H9 (cell line): ENCODE data around the gene CNIH2. TPM values are rescaled to one million over a fixed set of nuclear protein-coding genes. Genes with fewer than 3 reads are reported as not detected.

Source experiments
- DNase-seq: peaks from one replicate; pipeline ENCODE4 v3.0.0-alpha.2; 2017
- H2AFZ ChIP-seq: one replicate; pipeline ENCODE4 v1.6.1; 2013; ENCODE audit warnings: mild to moderate bottlenecking, low read length, control low read depth, moderate library complexity
- H2AK5ac ChIP-seq: 2 replicates; pipeline ENCODE4 v1.6.1; 2013; ENCODE audit warnings: low read length, control low read depth, mixed read lengths; ENCODE audit not compliant: insufficient read length
- H2BK120ac ChIP-seq: one replicate; pipeline ENCODE4 v1.6.1; 2013; ENCODE audit warnings: low read depth, mild to moderate bottlenecking, low read length, control low read depth, inconsistent platforms; ENCODE audit not compliant: poor library complexity, severe bottlenecking
- H2BK12ac ChIP-seq: 2 replicates; pipeline ENCODE4 v1.6.1; 2013; ENCODE audit warnings: low read length, control low read depth, mixed read lengths, low read depth; ENCODE audit not compliant: insufficient read length
- H2BK15ac ChIP-seq: 2 replicates; pipeline ENCODE4 v1.6.1; 2013; ENCODE audit warnings: low read depth, low read length, control low read depth
- H2BK20ac ChIP-seq: one replicate; pipeline ENCODE4 v1.6.1; 2013; ENCODE audit warnings: low read depth, mild to moderate bottlenecking, low read length, control low read depth, inconsistent platforms; ENCODE audit not compliant: poor library complexity, severe bottlenecking
- H2BK5ac ChIP-seq: 2 replicates; pipeline ENCODE4 v1.6.1; 2013; ENCODE audit warnings: low read length, control low read depth, mixed read lengths; ENCODE audit not compliant: insufficient read length
- H3K14ac ChIP-seq: 2 replicates; pipeline ENCODE4 v1.6.1; 2013; ENCODE audit warnings: low read length, control low read depth; ENCODE audit not compliant: insufficient read depth
- H3K18ac ChIP-seq: 2 replicates; pipeline ENCODE4 v1.6.1; 2013; ENCODE audit warnings: low read depth, mild to moderate bottlenecking, mixed read lengths, low read length, control low read depth; ENCODE audit not compliant: insufficient read length
- H3K23ac ChIP-seq: 2 replicates; pipeline ENCODE4 v1.6.1; 2013; ENCODE audit warnings: low read length, control low read depth, mixed read lengths, low read depth; ENCODE audit not compliant: insufficient read length
- H3K23me2 ChIP-seq: 2 replicates; pipeline ENCODE4 v1.6.1; 2013; ENCODE audit warnings: low read depth, mild to moderate bottlenecking, mixed read lengths, low read length, control low read depth; ENCODE audit not compliant: insufficient read length, poor library complexity, severe bottlenecking
- H3K27ac ChIP-seq: 2 replicates; pipeline ENCODE4 v1.5.1; 2013; ENCODE audit warnings: low read length, control low read depth, mixed read lengths, low read depth; ENCODE audit not compliant: insufficient read length
- H3K27me3 ChIP-seq: 2 replicates; pipeline ENCODE4 v1.6.1; 2013; ENCODE audit warnings: low read length, control low read depth, inconsistent platforms; ENCODE audit not compliant: insufficient read depth
- H3K4ac ChIP-seq: 2 replicates; pipeline ENCODE4 v1.6.1; 2013; ENCODE audit warnings: low read depth, mild to moderate bottlenecking, control low read depth, inconsistent platforms, low read length, moderate library complexity
- H3K4me1 ChIP-seq: 2 replicates; pipeline ENCODE4 v1.6.1; 2013; ENCODE audit warnings: low read length, control low read depth, inconsistent platforms; ENCODE audit not compliant: insufficient read depth
- H3K4me2 ChIP-seq: 2 replicates; pipeline ENCODE4 v1.6.1; 2013; ENCODE audit warnings: low read length, control low read depth, mixed read lengths; ENCODE audit not compliant: insufficient read length, insufficient read depth
- H3K56ac ChIP-seq: 2 replicates; pipeline ENCODE4 v1.6.1; 2013; ENCODE audit warnings: low read depth, mild to moderate bottlenecking, mixed read lengths, low read length, control low read depth; ENCODE audit not compliant: insufficient read length
- H3K79me1 ChIP-seq: 2 replicates; pipeline ENCODE4 v1.6.1; 2013; ENCODE audit warnings: low read depth, mild to moderate bottlenecking, moderate library complexity, low read length, control low read depth, inconsistent platforms; ENCODE audit not compliant: insufficient read depth, poor library complexity, severe bottlenecking
- H3K79me2 ChIP-seq: 2 replicates; pipeline ENCODE4 v1.6.1; 2013; ENCODE audit warnings: low read length, control low read depth, inconsistent platforms; ENCODE audit not compliant: insufficient read depth
- H3K9ac ChIP-seq: 2 replicates; pipeline ENCODE4 v1.6.1; 2013; ENCODE audit warnings: low read length, control low read depth, mixed read lengths; ENCODE audit not compliant: insufficient read length; ENCODE audit errors: extremely low read depth
- H3K9me3 ChIP-seq: one replicate; pipeline ENCODE4 v1.6.1; 2013; ENCODE audit warnings: low read depth, low read length, inconsistent platforms; ENCODE audit not compliant: control insufficient read depth
- H3T11ph ChIP-seq: one replicate; pipeline ENCODE4 v1.6.1; 2013; ENCODE audit warnings: mild to moderate bottlenecking, low read length, control low read depth, inconsistent platforms
- H4K20me1 ChIP-seq: one replicate; pipeline ENCODE4 v1.6.1; 2013; ENCODE audit not compliant: control insufficient read depth, insufficient read length, insufficient read depth
- H4K5ac ChIP-seq: 2 replicates; pipeline ENCODE4 v1.6.1; 2013; ENCODE audit warnings: low read depth, mild to moderate bottlenecking, mixed read lengths, low read length, control low read depth; ENCODE audit not compliant: insufficient read length
- H4K8ac ChIP-seq: replicated peaks from 2 replicates; pipeline ENCODE4 v1.6.1; 2013; ENCODE audit warnings: low read length, control low read depth, mixed read lengths, low read depth; ENCODE audit not compliant: insufficient read length
- H4K91ac ChIP-seq: 2 replicates; pipeline ENCODE4 v1.6.1; 2013; ENCODE audit warnings: low read depth, mild to moderate bottlenecking, moderate library complexity, mixed read lengths, low read length, control low read depth; ENCODE audit not compliant: insufficient read length
- H3K27ac Mint-ChIP-seq, 3 experiments: 2 replicates in 2 of 3; 3 replicates in 1 of 3; pipeline ENCODE4 v1.8.0; 2020 to 2021; ENCODE audit warnings: mixed read lengths in 3 of 3, mild to moderate bottlenecking in 1 of 3, moderate library complexity in 1 of 3
- H3K27me3 Mint-ChIP-seq: 2 replicates; pipeline ENCODE4 v1.8.0; 2021; ENCODE audit warnings: low read depth, mild to moderate bottlenecking, moderate library complexity, mixed read lengths
- H3K36me3 Mint-ChIP-seq, 3 experiments: 2 replicates in 2 of 3; 3 replicates in 1 of 3; pipeline ENCODE4 v1.8.0; 2020 to 2021; ENCODE audit warnings: low read depth in 3 of 3, mixed read lengths in 3 of 3; ENCODE audit not compliant: insufficient read depth in 1 of 3
- H3K4me1 Mint-ChIP-seq, 2 experiments: 2 replicates each; pipeline ENCODE4 v1.8.0; 2020; ENCODE audit warnings: mixed read lengths in 2 of 2
- H3K4me3 Mint-ChIP-seq, 2 experiments: 2 replicates in 1 of 2; 3 replicates in 1 of 2; pipeline ENCODE4 v1.8.0; 2020 to 2021; ENCODE audit warnings: mild to moderate bottlenecking in 2 of 2, mixed read lengths in 2 of 2, moderate library complexity in 1 of 2
- H3K9me3 Mint-ChIP-seq, 2 experiments: 2 replicates in 1 of 2; 3 replicates in 1 of 2; pipeline ENCODE4 v1.8.0; 2020; ENCODE audit warnings: mild to moderate bottlenecking in 2 of 2, mixed read lengths in 2 of 2, moderate library complexity in 1 of 2
- WGBS: extraction: QIAGEN DNeasy Blood & Tissue Kit; methylation state at CpG from one replicate; pipeline ENCODE4 v1.1.7; 2013; ENCODE audit warnings: missing lambda C conversion rate, low lambda C conversion rate, mixed read lengths; ENCODE audit not compliant: insufficient read length; ENCODE audit errors: extremely low coverage; 5-methylcytosine and 5-hydroxymethylcytosine counted together
- total RNA-seq: library from RNA; stranded (reverse); gene quantifications from 2 replicates; pipeline ENCODE4 v1.2.1, GENCODE V29; 2021
- TF ChIP-seq, protein P1 (sequence below): fragments of 200-600 bp; sonication (generic); conservative IDR thresholded peaks from 3 replicates; pipeline ENCODE4 v1.8.0; 2021; ENCODE audit warnings: antibody characterized with exemption, mild to moderate bottlenecking

Gene CNIH2
- total RNA-seq, 1 experiment from 2014 or later: 12.0 TPM

GRCh38 chr11:66323684-66324083, 45.7 kb downstream of the CNIH2 start:
- H3K23ac ChIP-seq: no peak overlapping the region
- no peaks in the 10 kb centered on the region for H3K9me3 ChIP-seq
- no peak overlapping the region for H2BK120ac ChIP-seq
- TF ChIP-seq, protein P1, sequence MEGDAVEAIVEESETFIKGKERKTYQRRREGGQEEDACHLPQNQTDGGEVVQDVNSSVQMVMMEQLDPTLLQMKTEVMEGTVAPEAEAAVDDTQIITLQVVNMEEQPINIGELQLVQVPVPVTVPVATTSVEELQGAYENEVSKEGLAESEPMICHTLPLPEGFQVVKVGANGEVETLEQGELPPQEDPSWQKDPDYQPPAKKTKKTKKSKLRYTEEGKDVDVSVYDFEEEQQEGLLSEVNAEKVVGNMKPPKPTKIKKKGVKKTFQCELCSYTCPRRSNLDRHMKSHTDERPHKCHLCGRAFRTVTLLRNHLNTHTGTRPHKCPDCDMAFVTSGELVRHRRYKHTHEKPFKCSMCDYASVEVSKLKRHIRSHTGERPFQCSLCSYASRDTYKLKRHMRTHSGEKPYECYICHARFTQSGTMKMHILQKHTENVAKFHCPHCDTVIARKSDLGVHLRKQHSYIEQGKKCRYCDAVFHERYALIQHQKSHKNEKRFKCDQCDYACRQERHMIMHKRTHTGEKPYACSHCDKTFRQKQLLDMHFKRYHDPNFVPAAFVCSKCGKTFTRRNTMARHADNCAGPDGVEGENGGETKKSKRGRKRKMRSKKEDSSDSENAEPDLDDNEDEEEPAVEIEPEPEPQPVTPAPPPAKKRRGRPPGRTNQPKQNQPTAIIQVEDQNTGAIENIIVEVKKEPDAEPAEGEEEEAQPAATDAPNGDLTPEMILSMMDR: no peak
- no peaks in the 10 kb centered on the region for H3K23me2 ChIP-seq
- no peaks in the 10 kb centered on the region for H4K20me1 ChIP-seq
- Mint-ChIP-seq H3K4me1 (peaks cover 11 to 26% of the 10 kb centered on the region in 2 experiments), H3K36me3 (peaks cover 6 to 17% (median 14%) of the 10 kb centered on the region in 3 experiments), H3K9me3 (peaks cover 14 to 16% of the 10 kb centered on the region in 2 experiments), H3K4me3 (no peak overlapping the region; a peak in 1 of 5 replicates), H3K27me3 (peaks cover 23% of the 10 kb centered on the region), H3K27ac (no peak overlapping the region)
- no CpG with 5 or more reads among the region's 1 CpG for WGBS
- no peak overlapping the region for H3T11ph ChIP-seq
- H3K56ac ChIP-seq: no peak overlapping the region
- no peak overlapping the region for H3K4ac ChIP-seq
- no peak overlapping the region for H2BK15ac ChIP-seq
- H3K79me1 ChIP-seq: no peaks in the 10 kb centered on the region
- no peak overlapping the region for H4K5ac ChIP-seq
- H3K4me2 ChIP-seq: no peak overlapping the region
- no peak for DNase-seq
- H2BK12ac ChIP-seq: no peak overlapping the region
- 0 out of 2 replicates have a peak, but pooled peaks cover 2% of the 10 kb centered on the region for H3K4me1 ChIP-seq
- H3K27ac ChIP-seq: no peak overlapping the region
- H2BK5ac ChIP-seq: no peak overlapping the region
- H3K9ac ChIP-seq: no peak overlapping the region
- no peaks in the 10 kb centered on the region for H3K27me3 ChIP-seq
- no peaks in the 10 kb centered on the region for H3K79me2 ChIP-seq
- no peak overlapping the region for H4K8ac ChIP-seq
- H4K91ac ChIP-seq: no peak overlapping the region
- H2AK5ac ChIP-seq: no peak overlapping the region
- H2BK20ac ChIP-seq: no peak overlapping the region
- no peak overlapping the region for H2AFZ ChIP-seq
- H3K14ac ChIP-seq: no peak overlapping the region
- no peak overlapping the region for H3K18ac ChIP-seq
